GM03348 (cell line): ENCODE data around the gene PRMT5.
"Not testable (repeated sequence)": the region's sequence is repeated elsewhere in the genome, so short reads cannot be mapped to it uniquely, and the experiment has no call there.

Experiments
- DNase-seq: peaks from one replicate; pipeline ENCODE4 v3.0.0; 2012; ENCODE audit warnings: low spot score

Gene PRMT5

DNA sequence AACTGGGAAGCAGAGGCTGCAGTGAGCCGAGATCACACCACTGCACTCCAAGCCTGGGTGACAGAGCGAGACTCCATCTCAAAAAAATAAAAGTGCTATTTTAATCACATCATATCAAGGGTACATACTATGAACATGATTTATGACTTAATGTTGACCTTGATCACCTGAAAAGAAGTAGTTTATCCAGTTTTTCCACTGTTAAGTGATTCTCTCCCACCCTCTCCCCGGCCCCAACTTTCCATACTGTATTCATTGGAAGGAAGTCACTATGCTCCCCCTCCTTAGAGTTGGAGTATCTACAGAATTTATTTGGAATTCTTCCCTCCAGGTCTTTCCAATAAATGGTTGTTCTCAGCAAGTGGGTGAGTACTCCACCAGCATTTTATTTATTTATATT, 3.0 kb upstream of the PRMT5 start:
- DNase-seq: no peak

DNA sequence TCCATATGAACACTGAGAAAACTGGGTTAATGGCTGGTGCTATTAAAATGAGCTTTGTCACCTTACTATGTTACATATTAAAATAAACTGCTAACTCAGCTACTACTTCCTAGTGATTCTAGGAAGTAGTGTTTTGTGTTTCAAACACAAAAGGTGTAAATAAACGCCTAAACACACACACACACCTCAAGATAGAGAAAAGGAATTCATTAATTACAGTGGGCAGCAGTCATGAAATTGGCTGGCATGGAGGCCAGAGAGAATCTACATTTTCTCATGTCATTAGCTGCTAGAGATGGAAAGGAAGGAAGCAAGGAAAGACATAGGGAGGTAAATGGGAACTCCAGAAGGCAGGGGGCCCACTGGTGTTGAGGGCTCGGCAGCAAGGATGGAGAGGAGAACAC, 787 bp upstream of the PRMT5 start:
- no peak for DNase-seq

DNA sequence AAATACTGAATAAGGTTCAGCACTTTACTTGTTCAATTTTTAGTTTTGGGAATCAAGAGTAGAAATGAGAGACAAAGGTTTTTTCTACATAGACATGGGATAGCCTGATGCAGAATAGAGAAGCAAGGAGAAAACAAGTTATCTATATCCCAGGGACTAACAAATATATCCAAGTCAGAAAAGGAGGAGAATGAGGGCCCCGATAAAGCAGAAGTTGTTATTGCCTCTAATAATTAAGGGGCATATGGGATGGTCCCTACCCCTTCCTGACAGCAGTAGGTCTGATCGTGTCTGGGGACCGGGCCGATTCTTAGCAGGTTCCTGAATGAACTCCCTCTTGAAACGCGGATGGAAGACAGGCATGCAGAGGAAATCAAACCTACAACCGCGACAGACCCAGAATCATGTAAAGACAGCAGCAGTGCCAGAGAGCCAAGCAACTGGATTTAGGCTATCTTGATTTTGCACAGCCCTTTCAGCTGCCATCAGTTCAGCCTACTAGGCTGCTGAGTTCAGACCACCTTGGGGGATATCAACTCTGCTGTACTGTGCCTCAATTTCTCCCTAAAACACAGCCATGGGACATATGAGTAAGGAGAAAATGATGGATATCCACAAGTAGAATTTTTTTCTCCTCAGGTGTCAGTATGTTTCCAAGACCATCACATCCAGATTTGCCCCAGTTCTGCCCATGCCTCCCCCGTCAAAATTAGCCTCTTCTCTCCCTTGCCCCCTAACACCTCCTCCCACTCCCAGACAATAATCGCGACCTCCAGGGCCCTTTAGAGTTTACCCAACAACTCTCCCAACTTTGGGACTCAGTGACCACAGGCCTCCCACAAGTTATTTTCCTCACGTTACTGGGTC, 706 bp downstream of the PRMT5 start:
- DNase-seq: no peak

DNA sequence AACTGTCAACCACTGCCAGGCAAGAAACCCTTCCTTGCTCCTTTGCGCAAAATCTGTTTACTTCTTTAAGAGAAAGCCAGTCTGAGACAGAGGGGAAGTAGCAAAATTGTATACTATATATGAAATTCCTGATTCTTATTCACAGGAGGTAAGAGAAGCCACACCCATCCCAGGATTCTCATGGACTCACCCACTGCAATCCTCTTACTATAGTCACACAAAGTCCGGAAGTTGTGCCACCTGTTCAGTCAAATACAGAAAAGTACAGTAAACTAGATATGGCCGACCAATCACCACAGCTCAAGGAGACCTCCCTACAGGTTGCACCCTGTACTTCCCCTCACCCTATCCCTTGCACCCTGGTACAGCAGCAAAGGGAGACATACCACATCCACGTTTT, 2.9 kb downstream of the PRMT5 start:
- no peak for DNase-seq

DNA sequence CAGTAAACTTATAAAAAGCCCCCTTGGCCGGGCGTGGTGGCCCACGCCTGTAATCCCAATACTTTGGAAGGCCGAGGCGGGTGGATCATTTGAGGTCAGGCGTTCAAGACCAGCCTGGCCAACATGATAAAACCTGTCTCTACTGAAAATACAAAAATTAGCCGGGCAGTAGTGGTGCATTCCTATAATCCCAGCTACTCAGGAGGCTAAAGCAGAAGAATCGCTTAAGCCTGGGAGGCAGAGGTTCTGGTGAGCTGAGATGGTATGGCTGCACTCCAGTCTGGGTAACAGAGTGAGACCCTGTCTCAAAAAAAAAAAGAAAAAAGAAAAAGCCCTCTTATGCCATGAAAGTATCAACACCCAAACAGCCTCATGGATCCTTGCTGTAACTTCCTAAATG, 3.7 kb downstream of the PRMT5 start:
- DNase-seq: no peak

DNA sequence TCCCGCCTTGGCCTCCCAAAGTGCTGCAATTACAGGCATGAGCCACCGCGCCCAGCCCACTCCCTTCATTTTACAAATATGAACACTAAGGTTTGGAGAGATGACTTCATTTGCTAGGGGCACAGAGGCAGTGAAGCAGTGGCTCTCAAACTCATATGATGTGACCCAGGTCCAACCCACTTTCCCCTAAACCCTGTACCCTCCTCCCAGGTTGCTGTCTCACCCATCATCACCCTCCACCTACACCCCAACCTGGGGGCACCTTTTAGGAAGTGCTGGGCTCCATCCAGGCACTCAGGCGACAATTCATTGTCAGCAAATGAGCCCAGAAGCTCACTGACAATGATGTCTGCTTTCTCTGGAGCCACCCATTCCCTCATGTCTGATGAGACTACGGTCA, 5.4 kb downstream of the PRMT5 start:
- DNase-seq: no peak

DNA sequence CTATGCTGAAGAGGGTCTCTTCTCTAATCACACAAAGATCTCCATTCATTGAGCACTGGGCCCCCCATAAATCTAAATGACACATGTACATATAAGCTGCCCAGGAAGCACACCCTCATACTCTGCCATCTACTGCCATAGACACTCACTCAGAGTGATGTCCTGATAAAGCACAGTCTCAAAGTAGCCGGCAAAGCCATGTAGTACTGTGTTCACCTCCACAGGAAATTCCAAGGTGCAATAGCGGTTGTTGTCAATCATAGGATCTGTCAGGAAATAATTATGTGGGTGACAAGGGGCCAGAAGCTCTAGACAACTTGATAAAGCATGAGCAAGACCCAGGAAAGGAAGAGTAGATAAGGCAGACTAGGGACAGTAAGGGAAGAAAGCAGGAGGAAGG, 6.9 kb downstream of the PRMT5 start:
- no peak for DNase-seq

DNA sequence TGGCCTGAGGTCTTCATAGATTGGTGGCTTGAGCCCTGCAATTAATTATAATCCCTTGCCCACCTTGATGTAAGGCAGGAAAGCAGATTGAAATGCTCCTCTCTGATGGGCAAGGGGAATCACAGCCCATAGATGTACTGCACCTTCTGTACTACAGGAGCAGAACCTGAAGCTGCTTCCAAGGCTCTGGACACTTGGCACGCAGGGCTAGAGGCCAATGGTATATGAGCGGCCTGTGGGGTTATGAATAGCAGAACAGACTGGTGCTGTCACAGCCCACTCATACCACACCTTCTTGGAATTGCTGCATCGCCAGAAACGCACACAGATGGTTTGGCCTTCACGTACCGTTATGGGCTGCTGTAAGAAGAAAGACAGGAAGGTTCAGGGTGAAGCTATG, 8.5 kb downstream of the PRMT5 start:
- no peak for DNase-seq

DNA sequence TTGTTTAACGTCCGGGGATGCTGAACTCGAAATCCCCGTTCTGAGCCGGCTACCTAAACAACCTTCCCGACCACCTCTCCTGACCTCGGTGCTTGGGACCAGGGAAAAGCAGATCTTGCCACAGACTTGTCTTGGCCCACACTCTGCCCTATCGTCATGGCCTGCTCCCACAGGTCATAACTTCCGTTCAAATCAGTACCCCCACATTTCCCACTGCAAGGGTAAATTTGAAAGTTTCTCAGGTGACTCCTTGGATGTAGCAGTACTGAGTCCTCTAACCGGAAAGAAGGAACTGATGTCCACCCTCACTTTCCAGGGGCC, 9.6 kb downstream of the PRMT5 start:
- no peak for DNase-seq

DNA sequence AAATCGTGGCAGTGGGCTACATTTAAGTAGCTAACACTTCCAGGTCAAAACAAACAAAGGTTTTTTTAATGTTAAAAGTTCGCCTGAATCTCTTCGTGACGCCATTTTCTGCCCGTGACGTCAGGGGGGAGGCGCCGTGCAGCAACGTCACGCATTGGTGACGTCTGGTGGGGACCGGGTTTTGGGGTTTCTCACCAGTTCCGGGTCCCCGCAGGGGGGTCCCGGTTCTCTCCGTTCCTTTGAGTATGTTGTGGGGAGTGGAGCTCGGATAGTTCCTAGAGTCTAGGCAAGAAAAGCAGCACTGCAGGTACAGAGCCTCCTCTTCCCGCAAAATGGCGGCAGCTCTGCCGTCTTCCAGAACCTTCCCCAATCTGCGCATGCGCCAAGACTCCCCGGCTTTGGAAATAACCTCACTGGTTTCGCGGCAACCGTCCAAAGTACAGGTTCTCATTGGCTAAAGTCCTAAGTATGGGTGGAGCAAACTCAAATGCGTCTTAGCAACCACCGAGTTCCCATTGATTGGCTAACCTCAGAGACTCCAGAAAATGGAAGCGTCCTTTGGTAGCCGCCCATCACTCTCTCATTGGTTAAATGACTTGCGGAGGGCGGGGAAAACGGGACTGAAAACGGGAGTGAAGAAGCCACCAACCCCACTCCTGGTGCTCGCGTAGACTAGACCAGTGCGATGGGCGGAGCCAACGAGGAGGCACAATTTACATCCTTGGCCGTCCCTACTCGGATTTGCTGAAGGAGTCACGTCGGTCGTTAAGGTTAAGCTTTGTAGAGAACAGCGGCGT, 10.2 kb downstream of the PRMT5 start, which contains the start of gene RBM23:
Gene RBM23, minus strand, starts transcription at position 346 of the 797 bp plus-strand sequence.
- DNase-seq: peak; percentile 94

DNA sequence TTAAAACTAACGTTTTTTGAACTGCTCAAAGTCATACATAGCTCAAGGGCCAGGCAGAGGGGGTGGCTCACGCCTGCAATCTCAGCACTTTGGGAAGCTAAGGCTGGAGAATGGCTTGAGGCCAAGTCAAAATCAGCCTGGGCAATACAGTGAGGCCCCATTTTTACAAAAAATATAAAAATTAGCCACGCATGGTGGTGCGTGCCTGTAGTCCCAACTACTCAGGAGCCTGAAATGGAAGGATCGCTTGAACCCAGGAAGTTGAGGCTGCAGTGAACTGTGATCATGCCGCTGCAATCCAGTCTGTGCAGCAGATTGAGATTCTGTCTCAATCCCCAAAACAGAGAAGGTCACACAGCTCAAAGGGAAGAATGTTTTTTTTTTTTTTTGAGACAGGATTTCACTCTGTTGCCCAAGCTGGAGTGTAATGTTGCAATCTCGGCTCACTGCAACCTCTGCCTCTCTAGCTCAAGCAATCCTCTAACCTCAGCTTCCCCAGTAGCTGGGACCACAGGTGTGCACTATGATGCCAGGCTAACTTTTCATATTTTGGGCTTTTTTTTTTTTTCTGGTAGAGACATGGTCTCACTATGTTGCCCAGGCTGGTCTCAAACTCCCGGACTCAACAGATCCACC, 13.2 kb downstream of the PRMT5 start:
- peak; percentile 40 for DNase-seq

DNA sequence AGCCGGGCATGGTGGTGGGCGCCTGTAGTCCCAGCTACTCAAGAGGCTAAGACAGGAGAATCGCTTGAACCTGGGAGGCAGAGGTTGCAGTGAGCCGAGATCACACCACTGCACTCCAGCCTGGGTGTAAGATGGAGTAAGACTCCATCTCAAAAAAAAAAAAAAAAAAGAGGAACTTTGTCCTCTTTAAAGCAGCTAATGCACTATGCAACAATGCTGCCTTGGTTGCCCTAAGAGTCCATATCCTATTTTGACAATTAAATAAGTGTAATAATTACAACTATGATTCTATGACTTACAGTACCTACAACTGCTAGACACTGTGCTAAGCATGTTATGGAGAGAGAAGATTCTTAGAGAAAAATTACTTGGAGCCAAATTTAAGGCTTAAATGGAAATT, 14.3 kb downstream of the PRMT5 start:
- DNase-seq: not testable (repeated sequence)

DNA sequence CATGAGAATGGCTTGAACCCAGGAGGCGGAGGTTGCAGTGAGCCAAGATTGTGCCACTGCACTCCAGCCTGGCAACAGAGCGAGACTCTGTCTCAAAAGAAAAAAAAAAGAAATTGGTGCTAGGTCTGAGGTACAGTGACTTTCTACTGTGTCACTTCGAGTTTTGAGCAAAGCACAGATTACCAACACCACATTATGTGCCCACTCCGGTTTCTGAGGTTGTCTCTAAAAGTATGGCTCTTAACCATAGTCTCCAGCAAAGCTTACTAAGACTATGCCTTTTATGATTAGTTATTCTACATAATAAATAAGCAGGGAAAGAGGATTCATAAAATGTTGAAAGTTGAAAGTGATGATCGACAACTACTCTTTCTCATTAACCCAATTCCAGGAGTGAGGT, 18.3 kb downstream of the PRMT5 start:
- DNase-seq: no peak

DNA sequence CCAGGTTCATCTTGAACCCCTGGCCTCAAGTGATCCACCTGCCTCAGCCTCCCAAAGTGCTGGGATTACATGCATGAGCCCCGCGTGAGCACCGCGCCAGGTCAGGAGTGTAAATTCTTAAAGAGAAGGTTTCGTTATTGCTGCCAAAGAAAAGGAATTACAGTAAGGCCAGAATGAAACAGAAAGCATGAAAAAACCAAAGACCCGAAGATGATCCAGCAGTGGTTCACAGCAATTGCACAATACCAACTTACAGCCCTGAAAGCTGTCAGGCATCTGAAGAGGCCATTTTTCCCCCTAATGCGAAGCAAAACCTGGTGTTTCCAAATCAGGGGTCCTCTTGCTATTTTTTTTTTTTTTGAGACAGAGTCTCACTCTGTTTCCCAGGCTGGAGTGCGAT, 20.6 kb downstream of the PRMT5 start:
- DNase-seq: peak; percentile 24

DNA sequence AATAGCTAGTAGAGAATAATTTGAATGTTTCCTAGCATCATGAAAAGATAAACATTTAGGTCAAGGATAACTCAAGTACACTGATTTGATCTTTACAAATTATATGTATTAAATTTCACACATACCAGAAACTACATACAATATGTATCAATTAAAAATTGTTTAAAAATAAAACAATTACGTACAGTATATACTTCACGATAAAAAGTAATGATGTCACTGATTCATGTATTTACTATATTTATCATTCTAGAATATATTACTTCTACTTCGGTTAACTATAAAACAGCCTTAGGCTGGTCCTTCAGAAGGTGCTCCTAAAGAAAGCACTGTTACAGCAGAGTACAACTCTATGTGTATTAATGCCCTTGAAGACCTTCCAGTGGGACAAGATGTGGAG, 21.7 kb downstream of the PRMT5 start:
- no peak for DNase-seq

DNA sequence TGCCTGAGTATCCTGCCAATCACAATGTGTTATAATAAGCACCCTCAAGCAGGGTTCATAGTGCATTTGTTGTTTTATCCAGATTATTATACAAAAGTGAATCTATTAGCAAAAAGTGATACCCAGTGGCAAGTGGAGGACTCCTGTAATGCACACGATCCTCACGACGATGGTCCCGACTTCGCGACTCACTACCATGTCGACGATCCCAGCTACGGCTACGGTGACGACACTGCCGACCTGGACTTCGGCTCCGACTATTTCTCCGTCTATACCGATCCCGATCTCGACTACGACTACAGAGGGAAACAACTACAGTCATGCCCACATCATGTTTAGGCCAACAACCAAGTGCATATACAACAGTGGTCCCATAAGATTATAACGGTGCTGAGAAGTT, 23.1 kb downstream of the PRMT5 start:
- DNase-seq: no peak

DNA sequence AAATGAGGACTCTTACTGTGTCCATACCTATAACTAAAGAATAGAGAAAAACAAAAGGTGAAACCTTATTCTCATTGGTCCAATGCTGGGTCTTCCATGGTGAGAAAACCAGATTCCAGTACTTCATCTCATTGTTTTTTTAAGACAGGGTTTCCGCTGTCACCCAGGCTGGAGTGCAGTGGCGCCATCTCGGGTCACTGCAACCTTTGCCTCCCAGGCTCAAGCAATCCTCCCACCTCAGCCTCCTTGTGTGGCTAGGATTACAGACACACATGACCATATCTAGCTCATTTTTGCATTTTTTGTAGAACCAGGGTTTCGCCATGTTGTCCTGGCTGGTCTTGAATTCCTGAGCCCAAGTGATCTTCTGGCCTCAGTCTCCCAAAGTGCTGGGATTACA, 23.5 kb downstream of the PRMT5 start:
- no peak for DNase-seq

DNA sequence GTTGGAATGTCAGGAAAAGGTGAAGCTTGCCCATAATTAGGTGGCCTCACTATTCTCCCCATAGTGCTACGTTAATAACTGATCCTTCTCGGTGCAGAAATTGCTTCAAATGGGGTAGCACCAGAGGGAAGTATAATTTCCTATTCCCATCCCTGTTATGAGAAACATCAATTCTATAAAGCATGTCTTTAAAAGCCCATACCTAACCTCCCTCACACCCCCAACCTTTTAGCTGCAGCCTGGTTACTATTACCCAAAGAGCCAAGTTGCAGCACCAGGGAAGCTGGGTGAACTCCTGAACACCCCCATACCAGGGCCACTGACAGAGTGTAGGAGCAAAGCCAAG, 25.5 kb downstream of the PRMT5 start:
- DNase-seq: no peak

DNA sequence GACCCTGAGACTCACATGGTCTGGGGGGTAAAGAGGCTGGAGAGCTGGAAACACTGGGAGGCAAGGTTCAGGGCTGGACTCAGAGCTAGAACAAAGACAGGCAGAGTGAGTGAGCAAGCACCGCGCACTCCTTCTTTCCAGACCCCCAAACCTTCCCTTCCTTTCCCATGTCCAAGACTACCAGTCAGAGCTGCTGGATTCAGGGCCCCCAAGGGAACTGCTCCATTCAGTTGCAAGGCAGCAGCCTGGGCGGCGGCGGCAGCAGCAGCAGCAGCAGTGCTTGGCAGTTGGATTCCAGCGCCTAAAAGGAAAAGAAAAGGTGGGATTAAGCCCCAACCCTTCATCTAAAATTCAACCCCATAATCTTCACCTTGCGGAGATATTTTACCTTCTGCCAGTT, 27.4 kb downstream of the PRMT5 start:
- DNase-seq: no peak

DNA sequence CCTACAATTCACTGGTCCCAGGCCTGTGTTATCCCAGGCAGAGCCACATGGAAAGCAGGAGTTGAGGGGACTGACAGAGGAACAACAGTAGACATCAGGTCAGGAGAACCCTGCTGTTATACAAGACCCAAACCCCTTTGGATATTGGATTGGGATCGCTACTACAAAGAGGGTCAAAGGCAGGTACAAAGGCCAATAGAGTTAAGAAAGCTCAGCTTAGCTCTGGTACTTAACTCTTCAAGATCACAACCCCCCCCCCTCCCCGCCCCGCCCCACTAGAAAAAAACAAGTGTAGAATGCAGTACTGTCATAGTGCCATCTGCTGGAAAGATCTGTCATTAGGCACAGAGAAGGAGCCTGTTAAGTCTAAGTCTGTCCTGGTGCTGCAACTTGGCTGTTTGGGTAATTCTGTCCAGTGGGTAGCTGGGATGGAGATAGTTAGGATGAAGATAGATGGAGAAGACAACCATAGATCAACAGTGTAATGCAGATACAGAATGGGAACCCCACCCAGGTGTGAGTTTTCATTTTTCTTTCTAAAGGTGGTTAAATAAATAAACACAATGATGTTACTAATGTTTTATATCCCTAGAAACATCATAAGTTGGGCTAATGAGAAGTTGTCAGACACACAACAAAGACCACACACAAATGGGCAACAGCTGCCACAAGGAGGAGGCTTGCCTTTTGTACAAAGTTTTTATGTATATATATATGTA, 28.9 kb downstream of the PRMT5 start:
- peak; percentile 82 for DNase-seq

DNA sequence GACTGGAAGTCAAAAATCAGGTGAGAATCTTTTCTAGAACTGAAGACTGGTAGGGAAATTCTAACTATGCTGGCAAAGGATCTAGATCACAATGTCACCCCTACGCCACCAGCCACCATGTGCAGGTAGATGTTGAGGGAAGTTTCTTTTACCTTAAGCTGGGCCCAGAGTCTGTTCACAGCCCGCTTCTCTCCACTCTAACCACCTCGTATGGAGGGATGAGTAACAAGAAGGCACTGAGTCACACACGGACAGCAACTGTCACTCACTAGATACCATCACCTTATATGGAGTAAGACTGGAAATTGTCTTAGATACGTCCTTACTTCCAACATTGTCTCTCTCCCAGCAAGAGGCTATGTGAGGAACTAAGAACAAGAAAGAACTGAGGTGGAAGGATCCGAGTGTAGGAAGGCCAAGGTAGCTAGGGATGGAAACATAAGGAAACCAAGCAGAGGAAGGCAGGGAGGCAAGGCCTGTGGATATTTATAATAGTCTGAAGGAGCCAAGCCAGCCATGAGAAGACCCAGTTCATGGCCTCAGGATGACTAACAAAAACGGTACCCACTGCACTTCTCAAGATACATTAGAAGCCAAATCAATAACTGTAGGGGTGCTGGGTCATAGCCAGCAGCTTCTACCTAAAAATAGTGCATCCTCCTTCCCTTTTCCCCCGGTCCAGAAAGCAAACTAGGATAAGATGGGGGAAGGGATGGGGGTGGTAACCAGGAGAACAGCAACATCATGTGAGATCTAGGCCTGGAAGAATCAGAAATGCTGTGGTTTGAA, 30.7 kb downstream of the PRMT5 start:
- peak; percentile 80 for DNase-seq

DNA sequence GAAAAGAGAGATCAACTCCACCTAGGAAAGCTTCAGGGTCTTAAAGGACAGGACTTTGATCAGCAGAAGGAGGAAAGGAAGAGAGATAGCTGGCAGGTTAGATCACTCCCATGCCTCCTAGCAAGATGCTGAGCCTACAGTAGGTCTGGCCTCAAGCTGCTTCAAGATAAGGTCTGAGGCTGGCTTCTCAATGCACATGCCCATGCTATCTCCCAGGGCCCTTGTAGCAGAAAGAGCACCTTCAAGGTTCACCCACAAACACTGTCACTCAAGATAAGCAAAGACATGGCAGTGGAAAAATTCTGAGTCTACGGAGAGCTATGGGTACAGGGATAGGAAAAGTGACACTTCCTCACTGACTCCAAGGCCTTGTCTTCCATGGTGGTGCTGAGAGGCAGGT, 31.8 kb downstream of the PRMT5 start:
- no peak for DNase-seq
